HG03097 (cell line): Measurements from ENCODE around the gene CACNA1F.

Experiments
- ATAC-seq: cut with Tn5 transposase; IDR thresholded peaks from one replicate; pipeline ENCODE4 v1.9.1; 2021; ENCODE audit not compliant: unreplicated experiment, low FRiP score

CACNA1F gene

DNA sequence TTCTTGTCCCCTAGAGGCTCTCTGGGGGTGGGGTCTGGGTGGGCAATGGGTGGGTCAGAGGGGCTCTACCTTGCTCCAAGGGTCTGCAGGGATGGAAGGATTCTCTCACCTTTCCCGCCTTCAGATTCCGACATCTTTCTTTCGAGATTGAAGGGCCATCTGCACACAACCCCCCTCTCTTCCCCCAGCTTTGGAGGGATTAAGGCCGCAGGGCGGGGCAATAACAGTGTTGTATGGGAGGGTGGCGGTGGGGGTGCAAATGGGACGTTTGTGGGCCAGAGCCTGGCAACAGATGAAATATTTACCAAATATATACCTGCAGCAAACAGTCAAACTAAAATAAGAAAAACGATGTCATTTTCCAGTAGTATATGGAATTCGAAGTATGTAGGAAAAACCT is at the start of gene CACNA1F:
CACNA1F (minus strand) TSS at position 165 of the 400 bp plus-strand sequence; CDS start at position 134, 31 bp downstream.
- no peak for ATAC-seq

DNA sequence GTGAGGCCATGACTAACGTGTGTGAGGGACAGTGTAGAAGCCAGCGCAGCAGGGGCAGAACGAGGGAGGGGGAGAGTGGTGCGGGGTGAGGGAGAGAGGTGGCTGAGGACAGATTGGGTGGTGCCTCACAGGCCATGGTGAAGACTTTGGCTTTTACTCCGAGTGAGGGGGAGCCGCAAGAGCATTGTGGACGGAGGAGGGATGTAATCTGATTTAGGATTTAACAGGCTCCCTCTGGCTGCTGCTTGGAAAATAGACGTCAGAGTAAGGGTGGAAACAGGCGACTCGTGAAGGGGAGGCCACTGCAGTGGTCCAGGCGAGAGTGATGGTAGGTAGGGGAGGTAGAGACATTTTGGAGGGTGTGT is 49.5 kb upstream of the CACNA1F start:
- no peak for ATAC-seq

DNA sequence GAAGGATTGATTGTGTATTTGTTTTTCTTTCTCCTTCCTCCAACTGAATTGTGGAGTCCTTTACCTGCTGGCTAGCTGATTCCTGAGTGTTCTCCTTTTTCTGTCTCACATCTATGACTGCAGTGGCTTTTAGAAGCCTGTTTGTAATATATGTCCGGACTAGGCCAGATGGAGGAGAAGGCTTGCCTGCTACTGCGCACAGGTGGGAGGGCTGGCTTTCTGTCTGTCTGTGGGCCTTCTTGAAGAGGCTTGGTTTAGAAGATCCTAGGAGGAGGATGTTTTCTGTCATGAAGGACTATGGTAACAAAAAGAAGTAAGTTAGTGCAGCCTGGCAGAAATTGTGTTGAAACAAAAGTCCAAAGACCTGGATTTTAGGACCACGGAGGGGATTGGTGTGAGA is 44.9 kb upstream of the CACNA1F start:
- no peak for ATAC-seq

DNA sequence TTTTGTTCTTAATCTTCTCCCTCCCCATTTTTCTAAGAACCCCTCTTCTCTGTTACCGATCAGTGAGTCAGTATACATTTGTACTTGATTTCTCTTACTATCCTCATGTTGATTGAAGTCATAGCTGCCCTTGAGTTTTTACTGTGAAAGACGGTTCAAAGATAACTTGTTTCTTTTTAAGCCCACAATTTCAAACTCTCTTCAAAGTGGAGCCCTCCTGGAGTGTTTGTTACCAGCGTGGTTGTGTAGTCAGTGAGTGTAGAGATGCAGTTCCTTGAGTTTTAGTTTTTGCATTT is 44.3 kb upstream of the CACNA1F start:
- no peak for ATAC-seq

DNA sequence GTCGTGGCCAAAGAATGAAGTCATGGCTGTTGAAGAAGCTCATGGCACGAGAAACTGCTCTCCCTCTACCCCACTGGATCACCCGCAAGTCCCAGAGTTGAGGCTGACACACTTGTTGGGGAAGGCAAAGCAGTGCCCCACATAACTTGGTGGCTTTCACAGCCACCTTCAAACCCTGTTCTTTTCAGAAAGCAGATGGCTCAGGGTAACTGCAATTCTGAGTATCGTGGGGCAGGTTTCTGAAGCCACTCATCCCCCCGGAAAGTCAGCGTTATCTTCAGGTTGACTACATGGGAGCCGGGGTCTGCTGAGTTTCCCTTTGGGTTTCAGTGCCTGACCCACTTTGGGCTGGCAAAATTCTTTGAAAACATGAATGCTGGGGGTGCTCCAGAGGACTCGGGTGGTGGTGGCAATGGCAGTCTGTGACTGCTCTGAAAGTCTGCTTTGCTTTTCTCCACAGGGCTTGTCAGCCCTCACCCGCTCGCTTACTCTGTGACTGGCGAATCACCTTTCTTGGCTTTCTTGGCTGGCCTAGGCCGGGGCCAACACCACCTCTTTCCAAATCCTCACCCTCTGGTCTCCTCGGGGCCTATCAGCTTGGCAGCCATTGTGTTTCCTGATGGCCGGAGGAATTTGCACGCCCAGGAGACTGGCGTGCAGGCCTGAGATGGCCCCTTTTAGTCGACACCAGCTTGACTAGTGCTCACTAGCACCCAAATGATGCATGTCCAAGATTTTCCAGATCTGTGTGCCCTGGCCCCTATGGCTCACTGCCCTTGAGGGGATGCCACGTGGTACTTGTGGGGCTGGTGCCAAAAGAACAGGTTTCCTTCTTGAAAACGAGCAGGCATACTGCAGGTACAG is 43.8 kb upstream of the CACNA1F start:
- ATAC-seq, result no peak

DNA sequence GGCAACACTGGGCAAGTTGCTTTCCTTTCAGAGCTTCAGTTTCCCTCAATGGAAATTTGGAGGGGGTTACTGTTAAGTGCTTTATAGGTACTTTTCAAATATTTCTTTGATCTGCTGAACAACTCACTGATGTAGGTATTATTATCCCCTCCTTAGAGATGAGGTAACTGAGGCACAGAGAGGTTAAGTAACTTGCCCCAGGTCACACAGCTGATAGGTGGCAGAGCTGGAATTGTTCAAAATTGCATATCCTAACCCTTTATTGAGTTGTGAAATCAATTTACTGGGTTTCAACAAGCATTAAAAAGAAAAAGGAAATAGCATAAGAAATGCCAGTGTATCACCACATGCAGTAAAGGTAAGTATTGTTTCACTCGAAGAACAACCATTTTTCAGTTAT is 43.1 kb upstream of the CACNA1F start:
- no peak for ATAC-seq

DNA sequence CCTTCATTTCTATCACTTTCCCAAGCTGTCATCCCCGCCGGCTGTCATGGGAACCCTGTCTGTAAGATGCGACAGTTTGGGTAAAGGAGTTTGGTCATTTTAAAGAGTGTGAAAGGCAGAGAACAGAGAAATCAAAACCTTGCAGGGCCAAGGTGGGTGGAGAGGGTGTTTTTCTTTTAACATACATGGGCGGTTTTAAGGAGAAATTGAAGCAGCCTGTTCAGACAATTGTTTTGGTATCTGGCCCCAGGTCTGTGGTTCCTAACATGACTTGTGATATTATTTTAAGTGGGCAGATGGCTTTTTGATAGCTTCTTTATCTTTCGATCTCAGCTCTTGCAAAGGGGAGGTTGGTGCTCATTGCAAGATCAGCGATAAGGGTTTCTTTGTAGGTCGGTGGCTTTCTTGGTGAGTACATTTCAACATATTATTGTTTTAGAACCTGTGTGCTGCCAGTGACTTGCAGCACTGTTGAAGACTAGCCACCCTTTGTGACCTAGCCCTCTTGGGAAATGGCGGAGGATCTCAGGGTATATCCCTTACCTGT is 40.1 kb upstream of the CACNA1F start:
- no peak for ATAC-seq

DNA sequence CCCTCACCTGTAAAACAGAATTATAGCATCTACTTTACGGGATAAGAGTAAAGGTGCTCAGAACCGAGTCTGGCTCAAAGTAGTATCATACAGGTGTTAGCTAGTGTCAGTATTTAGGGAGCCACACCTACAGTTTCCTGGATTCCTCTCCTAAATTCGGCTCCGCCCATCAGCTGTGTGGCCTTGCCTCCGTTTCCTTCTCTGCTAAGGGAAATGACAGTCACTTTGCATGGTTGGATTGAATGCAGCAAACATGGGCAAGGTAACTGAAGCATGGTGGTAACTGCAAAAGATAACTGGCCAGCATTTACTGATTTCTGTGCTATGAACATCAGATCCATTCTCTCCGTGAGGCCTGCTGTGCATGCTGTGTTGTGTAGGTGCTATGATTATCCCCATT is 39.3 kb upstream of the CACNA1F start:
- ATAC-seq, result no peak

DNA sequence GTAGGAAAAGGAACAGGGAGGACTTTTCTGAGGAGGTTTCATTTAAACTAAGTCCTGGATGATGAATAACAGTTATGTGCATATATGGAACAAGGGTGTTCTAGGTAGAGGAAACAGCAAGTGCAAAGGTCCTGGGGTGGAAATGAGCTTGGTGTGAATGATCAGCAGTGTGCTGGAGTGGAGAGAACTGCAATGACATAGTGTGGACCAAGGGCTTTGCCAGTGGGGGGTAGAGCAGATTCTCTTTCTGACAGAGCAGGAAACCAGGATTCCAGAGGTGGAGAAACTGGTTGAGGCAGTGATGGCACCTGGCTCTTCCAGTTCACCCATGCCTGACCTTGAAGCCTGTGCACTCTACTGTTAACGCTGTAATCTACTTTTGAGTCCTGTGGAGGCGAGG is 38.2 kb upstream of the CACNA1F start:
- ATAC-seq, result no peak

DNA sequence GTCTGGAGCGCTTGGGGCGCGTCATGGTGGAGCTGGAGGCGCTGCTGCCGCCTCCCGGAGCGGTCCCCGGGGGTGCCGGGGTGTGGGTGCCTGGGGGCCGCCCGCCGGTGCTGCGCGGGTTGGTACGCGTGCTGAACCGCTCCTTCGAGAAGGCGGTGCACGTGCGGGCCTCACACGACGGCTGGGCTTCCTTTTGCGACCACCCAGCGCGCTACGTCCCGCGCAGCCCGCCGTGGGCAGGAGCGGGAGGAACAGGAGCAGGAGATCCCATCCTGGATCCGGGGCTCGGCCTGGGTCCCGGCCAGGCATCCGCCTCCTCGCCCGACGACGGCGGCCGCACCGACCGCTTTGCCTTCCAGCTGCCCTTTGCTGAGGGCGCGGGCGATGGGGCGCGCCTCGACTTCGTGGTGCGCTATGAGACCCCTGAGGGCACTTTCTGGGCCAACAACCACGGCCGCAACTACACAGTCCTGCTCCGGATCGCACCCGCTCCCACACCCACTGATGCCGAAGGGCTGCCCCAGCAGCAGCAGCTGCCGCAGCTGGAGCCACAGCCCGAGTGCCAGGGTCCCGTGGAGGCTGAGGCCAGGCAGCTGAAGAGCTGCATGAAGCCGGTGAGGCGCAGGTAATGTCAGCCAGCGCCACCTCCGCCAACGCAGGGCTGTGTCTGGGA is 37.2 kb upstream of the CACNA1F start:
- ATAC-seq, result no peak

DNA sequence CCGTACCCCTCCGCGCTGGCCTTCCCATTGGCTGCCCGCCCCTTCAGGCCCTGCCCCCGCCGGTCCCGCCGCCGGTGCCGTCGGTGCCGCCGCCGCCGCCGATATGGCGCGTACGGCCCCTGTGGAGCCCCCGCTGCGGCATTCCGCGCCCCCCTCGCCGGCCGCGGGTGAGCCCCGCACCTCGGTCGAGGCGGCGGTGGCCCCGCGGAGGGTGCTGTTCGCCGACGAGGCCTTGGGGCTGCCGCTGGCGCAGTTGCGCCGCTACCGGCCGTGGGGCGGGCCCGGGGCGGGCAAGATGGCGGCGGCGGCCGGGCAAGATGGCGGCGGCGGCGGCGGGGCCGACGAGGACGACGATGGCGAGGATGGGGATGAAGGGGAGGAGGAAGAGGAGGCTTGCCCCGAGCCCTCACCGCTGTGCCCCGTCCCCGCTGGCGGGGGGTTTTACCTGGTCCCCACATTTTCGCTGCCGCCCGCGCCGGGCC is 36.7 kb upstream of the CACNA1F start, which contains the start of gene PPP1R3F:
PPP1R3F (plus strand) TSS at position 27 of the 482 bp plus-strand sequence; CDS start at position 104, 77 bp downstream.
- ATAC-seq, result peak; percentile 16

DNA sequence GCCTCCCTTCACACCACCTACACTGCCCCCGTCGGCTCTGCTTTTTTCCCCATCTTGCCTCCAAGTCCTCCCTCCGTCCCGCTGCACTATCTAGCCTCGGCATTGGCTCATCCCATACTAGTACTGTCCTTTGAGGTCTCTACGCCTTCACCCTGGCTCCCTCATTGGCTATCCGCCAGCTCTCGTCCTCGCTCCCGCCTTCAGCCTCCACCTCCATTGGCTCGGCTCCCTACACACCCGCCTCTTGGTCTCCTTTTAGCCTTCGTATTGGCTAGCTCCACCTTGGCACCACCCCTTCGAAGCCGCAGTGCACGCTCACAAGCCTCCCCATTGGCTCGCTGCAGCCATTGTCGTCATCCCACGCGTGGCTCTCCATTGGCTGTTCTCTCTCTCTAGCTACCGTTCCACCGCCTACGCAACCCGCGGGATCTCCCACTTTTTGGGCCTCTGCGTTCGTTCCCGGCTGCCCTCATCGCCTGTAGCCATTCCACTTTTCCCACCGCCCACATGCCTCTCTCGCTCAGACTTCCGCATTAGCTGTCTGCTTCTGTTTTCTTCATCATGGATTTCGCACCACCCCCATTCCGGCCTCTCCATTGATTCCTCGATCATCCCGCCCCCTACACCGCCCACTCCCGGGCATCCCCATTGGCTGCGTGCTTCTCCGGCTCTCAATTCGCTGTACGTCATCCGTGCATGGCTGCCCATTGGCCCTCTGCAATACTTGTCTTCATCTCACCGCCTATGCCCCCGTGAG is 36.0 kb upstream of the CACNA1F start:
- peak; percentile 81 for ATAC-seq

DNA sequence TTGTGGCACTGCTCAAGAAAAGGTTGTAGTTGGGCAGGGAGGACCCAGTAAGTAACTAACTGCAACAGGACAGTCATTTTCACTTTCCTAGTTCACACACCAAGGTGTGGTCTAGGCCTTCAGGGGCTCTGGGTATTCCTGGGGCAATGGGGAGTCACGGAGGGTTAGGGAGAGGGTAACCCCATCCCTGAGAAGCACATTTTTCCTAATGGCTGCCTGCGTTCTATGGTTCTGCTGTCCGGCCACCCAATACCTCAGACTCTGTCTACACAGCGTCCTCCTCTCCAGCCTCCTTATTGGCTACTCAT is 35.5 kb upstream of the CACNA1F start:
- no peak for ATAC-seq

DNA sequence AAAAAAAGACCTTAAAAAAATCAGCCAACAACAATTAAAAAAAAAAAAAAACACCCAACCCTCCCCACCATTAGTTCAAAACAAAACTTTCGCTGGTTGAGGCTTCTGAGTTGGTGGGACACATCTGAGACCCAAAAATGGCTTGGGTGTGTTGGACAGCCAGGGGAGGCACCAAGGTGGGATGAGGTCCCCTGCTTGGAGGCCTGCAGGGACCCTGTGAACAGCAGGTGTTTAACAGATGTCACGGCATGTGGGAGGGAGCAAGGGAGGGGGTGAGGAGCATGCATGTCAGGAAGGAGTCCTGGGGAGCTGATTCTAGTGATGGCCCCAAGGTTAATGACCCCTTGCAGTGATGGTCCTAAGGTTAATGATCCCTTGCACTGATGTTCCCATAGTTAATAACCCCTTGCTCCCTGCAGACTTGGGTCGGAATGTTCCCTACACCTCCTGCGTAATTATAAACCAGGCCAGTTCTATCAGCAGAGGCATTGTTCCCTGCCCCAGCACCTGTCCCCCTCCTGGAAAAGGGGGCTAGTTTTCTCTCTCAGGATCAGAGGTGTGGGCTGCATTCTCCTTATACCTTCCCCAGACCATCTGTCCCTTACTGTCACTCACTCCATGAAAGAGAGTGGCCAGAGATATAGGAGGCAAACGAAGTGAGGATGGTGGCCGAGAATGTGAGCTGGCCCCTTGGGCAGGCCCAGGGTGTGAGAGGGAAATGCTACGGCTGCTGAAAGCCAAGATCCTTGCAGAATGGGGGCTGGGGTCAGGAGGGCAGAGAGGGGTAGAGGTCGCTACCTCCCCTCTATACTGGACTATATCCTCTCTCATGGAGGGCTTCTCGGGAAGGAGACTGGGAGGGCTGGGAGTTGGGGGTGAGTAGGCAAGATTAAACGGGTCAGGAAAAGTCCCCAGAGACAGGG is 33.6 kb upstream of the CACNA1F start:
- no peak for ATAC-seq

DNA sequence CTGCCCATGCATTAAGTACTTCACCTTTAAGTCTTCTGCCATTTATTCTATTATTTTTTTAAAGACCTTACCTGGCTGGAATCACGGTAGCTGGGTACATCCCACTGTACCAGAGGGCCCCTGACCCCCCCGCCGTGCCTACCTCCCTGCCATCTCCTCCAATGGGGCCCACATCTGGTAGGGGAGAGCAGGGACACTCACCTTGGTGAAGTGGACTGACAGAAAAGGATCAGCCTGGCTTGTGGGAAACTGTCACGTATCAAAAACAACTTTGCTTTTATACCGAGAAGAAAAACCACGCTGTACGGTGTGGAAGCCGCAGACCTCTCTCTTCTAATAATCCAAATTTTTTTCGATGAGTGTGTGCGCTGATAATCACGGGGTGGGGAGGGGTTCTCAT is 31.3 kb upstream of the CACNA1F start, which contains the start of gene FOXP3:
FOXP3 (minus strand) TSS at position 251 of the 400 bp plus-strand sequence. CDS start 6,205 bp downstream, outside the sequence.
- ATAC-seq, result no peak

DNA sequence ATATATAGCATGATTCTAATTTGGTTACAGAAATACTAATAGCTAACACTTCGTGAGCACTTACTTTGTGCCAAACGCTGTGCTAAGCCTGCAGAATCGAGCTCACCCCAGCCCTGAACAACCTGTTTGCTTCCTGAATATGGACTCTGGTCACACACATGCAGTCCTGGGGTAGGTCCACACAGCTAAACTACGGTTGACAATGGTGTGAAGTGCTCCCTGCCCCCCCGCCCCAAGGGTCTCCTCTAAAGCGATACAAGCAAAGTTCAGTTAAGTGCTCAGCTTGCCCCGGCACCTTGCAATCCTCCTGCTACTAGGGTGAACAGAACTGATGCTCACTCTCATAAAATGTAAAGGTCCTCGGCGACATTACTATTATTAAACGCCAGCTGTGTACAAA is 30.5 kb upstream of the CACNA1F start:
- ATAC-seq, result no peak

DNA sequence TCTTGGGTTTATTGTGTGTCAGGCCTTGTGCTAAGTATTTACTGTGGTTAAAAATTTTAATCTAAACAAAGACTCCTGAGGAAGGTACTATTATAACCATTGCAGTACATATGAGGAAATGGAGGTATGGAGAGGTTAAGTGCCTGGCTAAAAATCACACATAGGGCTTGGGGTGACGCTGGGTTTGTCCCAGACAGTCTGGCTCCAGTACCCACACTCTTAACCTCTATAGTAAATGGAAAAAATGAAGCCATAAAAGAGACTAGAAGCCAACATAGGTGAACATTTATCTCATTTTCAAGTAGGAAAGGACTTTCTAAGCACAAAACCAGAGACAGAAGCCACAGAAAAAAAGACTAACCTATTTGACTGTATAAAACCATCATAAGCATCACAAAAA is 29.5 kb upstream of the CACNA1F start:
- no peak for ATAC-seq

DNA sequence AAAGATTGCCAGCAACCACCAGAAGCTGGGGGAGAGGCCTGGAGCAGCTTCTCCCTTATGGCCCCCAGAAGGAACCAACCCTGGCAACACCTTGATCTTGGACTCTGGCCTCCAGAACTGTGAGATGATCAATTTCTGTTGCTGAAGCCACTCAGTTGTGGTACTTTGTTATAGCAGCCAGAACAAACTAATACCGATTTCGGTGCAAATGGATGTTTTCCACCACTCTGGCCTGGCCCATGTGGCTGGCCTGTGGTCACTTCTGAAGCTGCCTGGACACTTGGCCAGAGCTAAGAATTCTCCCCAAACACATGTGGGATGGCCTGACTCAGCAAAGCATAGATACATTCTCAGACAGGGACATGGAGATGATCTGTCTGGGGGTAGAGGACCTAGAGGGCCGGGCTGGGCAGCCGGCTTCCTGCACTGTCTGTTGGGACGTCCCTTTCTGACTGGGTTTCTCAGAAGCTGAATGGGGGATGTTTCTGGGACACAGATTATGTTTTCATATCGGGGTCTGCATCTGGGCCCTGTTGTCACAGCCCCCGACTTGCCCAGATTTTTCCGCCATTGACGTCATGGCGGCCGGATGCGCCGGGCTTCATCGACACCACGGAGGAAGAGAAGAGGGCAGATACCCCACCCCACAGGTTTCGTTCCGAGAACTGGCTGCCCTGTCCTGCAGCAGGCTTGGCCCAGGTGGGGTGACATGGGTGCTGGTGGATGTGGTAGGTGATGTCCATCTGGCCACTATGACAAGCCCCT is 27.3 kb upstream of the CACNA1F start:
- no peak for ATAC-seq

DNA sequence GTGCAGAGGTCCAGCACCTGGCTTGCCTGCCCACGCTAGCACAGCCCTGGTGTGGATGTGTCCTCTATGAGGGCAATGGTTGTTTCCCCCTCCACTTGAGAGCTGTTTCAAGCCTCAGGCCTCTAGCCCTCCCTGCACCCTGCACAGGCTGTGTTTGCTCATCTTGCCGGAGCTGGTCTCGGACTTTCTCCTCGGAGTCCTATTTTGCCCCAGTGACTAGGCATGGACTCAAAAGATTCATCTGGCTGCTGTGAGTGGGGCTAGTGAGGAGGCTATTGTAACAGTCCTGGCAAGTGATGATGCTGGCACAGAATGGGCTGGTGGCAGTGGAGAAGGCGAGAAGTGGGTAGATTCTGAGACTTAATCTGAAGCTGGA is 25.6 kb upstream of the CACNA1F start:
- ATAC-seq, result no peak
